Prostate gland (tissue), 2 donors: Measurements from ENCODE around the gene KLHDC3. TPM values are rescaled to one million over a fixed set of nuclear protein-coding genes. Genes with fewer than 3 reads are reported as not detected.

ENCODE experiments used
- total RNA-seq, 2 donors: library from RNA; depleted of rRNA; stranded (reverse); fragments of >200 nt; gene quantifications; one replicate each; pipeline ENCODE4 v1.1.0, GENCODE V29; 2016

Gene KLHDC3
- total RNA-seq, 2 donors from 2014 or later: 138 to 148 TPM

Other genes with a start within 250 kb of the KLHDC3 start
- 10 to 100 TPM; 21.0 to 26.2 TPM for gene BICRAL, start 232.2 kb upstream of the KLHDC3 start, total RNA-seq
- gene RPL7L1, start 134.6 kb upstream of the KLHDC3 start, total RNA-seq: 10 to 100 TPM; 79.0 to 79.8 TPM
- gene PTCRA, start 98.2 kb upstream of the KLHDC3 start, total RNA-seq: not detected
- gene CNPY3, start 84.8 kb upstream of the KLHDC3 start, total RNA-seq: 10 to 100 TPM; 52.3 to 68.5 TPM
- 10 to 100 TPM; 14.7 to 85.9 TPM for gene GNMT, start 53.5 kb upstream of the KLHDC3 start, total RNA-seq
- gene PEX6, start 35.1 kb upstream of the KLHDC3 start, total RNA-seq: 10 to 100 TPM; 23.9 to 57.9 TPM
- 10 to 100 TPM; 55.1 to 95.9 TPM for gene PPP2R5D, start 29.7 kb upstream of the KLHDC3 start, total RNA-seq
- 10 to 100 TPM; 67.9 to 95.9 TPM for gene MEA1, start 303 bp upstream of the KLHDC3 start, total RNA-seq
- 10 to 100 TPM; 45.1 to 50.8 TPM for gene RRP36, start 7.4 kb downstream of the KLHDC3 start, total RNA-seq
- gene CUL7, start 39.6 kb downstream of the KLHDC3 start, total RNA-seq: 10 to 100 TPM; 18.6 to 30.4 TPM
- 10 to 100 TPM; 19.1 to 52.3 TPM for gene MRPL2, start 45.2 kb downstream of the KLHDC3 start, total RNA-seq
- 10 to 100 TPM; 27.3 to 41.2 TPM for gene KLC4, start 45.4 kb downstream of the KLHDC3 start, total RNA-seq
- 10 to 100 TPM; 83.3 to 85.2 TPM for gene PTK7, start 62.1 kb downstream of the KLHDC3 start, total RNA-seq
- gene SRF, start 157.0 kb downstream of the KLHDC3 start, total RNA-seq: 10 to 100 TPM; 40.5 to 56.3 TPM
- gene CUL9, start 167.9 kb downstream of the KLHDC3 start, total RNA-seq: 10 to 100 TPM; 22.9 to 87.0 TPM
- 100 to 1,000 TPM in 1 of 2 donors, 10 to 100 TPM in 1; 40.3 to 138 TPM for gene DNPH1, start 215.2 kb downstream of the KLHDC3 start, total RNA-seq
- gene TTBK1, start 229.2 kb downstream of the KLHDC3 start, total RNA-seq: under 1 TPM; 0.18 to 0.62 TPM